Neural crest cell (in vitro differentiated cells): Measurements from ENCODE around the gene MAN2B1. TPM values are rescaled to one million over a fixed set of nuclear protein-coding genes. Genes with fewer than 3 reads are reported as not detected.

Experiments
- DNase-seq: peaks from one replicate; pipeline ENCODE4 v3.0.0; 2021; ENCODE audit warnings: low read depth, mixed read lengths, low spot score
- H3K27ac Mint-ChIP-seq: one replicate; pipeline ENCODE4 v1.8.0; 2021; ENCODE audit warnings: mild to moderate bottlenecking, mixed read lengths; ENCODE audit not compliant: unreplicated experiment
- H3K27me3 Mint-ChIP-seq: 2 replicates; pipeline ENCODE4 v1.8.0; 2021; ENCODE audit warnings: low read depth, mild to moderate bottlenecking, mixed read lengths
- H3K36me3 Mint-ChIP-seq: 2 replicates; pipeline ENCODE4 v1.8.0; 2021; ENCODE audit warnings: low read depth, mild to moderate bottlenecking, mixed read lengths
- H3K4me1 Mint-ChIP-seq: 2 replicates; pipeline ENCODE4 v1.8.0; 2021; ENCODE audit warnings: mixed read lengths
- H3K4me3 Mint-ChIP-seq: one replicate; pipeline ENCODE4 v1.8.0; 2021; ENCODE audit warnings: mild to moderate bottlenecking, mixed read lengths
- H3K9me3 Mint-ChIP-seq: 2 replicates; pipeline ENCODE4 v1.8.0; 2021; ENCODE audit warnings: mixed read lengths
- total RNA-seq: library from RNA; stranded (reverse); gene quantifications from 2 replicates; pipeline ENCODE4 v1.2.1, GENCODE V29; 2021
- TF ChIP-seq, protein P1 (sequence below): fragments of 200-600 bp; sonication (generic); conservative IDR thresholded peaks from 2 replicates; pipeline ENCODE4 v1.5.0; 2021; ENCODE audit warnings: antibody characterized with exemption, mild to moderate bottlenecking

MAN2B1 gene
- total RNA-seq, 1 donor from 2014 or later, result 103 TPM

- H3K27me3 Mint-ChIP-seq, result peaks cover 4% of the 10 kb centered on the region
- peaks cover 3% of the 10 kb centered on the region for H3K9me3 Mint-ChIP-seq
- peak; percentile 83 for DNase-seq
- TF ChIP-seq, protein P1, sequence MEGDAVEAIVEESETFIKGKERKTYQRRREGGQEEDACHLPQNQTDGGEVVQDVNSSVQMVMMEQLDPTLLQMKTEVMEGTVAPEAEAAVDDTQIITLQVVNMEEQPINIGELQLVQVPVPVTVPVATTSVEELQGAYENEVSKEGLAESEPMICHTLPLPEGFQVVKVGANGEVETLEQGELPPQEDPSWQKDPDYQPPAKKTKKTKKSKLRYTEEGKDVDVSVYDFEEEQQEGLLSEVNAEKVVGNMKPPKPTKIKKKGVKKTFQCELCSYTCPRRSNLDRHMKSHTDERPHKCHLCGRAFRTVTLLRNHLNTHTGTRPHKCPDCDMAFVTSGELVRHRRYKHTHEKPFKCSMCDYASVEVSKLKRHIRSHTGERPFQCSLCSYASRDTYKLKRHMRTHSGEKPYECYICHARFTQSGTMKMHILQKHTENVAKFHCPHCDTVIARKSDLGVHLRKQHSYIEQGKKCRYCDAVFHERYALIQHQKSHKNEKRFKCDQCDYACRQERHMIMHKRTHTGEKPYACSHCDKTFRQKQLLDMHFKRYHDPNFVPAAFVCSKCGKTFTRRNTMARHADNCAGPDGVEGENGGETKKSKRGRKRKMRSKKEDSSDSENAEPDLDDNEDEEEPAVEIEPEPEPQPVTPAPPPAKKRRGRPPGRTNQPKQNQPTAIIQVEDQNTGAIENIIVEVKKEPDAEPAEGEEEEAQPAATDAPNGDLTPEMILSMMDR, result peak; percentile 83
- peaks cover 8% of the 10 kb centered on the region for H3K36me3 Mint-ChIP-seq
- H3K27ac Mint-ChIP-seq, result no peak overlapping the region
- peaks cover 6% of the 10 kb centered on the region for H3K4me1 Mint-ChIP-seq
- H3K4me3 Mint-ChIP-seq, result peak overlapping the region; percentile 42
These were observed 26.5 kb downstream of the MAN2B1 start for GRCh38 chr19:12639901-12640613.

- H3K27me3 Mint-ChIP-seq, result peaks cover 4% of the 10 kb centered on the region
- peaks cover 3% of the 10 kb centered on the region for H3K9me3 Mint-ChIP-seq
- TF ChIP-seq, protein P1, result no peak
- H3K4me3 Mint-ChIP-seq, result no peak overlapping the region
- no peak for DNase-seq
- no peak overlapping the region for H3K27ac Mint-ChIP-seq
- H3K36me3 Mint-ChIP-seq, result peaks cover 8% of the 10 kb centered on the region
- peaks cover 6% of the 10 kb centered on the region for H3K4me1 Mint-ChIP-seq
These were observed 27.8 kb downstream of the MAN2B1 start for GRCh38 chr19:12638611-12639182.

DNA sequence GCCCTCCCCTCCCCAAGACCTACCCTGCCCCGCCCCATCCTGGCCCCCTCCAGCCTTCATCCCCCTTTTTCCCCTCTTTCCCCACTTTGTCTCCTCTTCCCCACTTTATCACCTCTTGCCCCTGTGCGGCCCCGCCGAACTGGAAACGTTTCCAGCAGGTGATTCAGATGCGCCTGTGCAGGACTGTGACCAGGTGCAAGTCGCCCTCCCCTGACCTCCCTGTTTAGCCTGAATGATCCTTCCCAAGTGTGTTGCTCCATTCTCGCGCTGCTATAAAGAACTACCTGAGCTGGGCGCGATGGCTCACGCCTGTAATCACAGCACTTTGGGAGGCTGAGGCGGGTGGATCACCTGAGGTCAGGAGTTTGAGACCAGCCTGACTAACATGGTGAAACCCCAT is 29.9 kb downstream of the MAN2B1 start:
- Mint-ChIP-seq H3K9me3 (peaks cover 3% of the 10 kb centered on the region), H3K36me3 (peaks cover 14% of the 10 kb centered on the region), H3K4me3 (no peak overlapping the region), H3K27me3 (peaks cover 4% of the 10 kb centered on the region), H3K27ac (no peak overlapping the region), H3K4me1 (peaks cover 6% of the 10 kb centered on the region)
- DNase-seq, result no peak
- TF ChIP-seq, protein P1, result no peak

- H3K27ac Mint-ChIP-seq, result no peak overlapping the region
- H3K4me1 Mint-ChIP-seq, result no peaks in the 10 kb centered on the region
- no peak overlapping the region for H3K4me3 Mint-ChIP-seq
- H3K27me3 Mint-ChIP-seq, result no peaks in the 10 kb centered on the region
- TF ChIP-seq, protein P1, result no peak
- peaks cover 13% of the 10 kb centered on the region for H3K9me3 Mint-ChIP-seq
- no peak for DNase-seq
- H3K36me3 Mint-ChIP-seq, result peaks cover 54% of the 10 kb centered on the region
These were observed 37.3 kb downstream of the MAN2B1 start for GRCh38 chr19:12629215-12629614.

- H3K4me3 Mint-ChIP-seq, result no peak overlapping the region
- peaks cover 56% of the 10 kb centered on the region for H3K36me3 Mint-ChIP-seq
- no peaks in the 10 kb centered on the region for H3K27me3 Mint-ChIP-seq
- TF ChIP-seq, protein P1, result no peak
- no peaks in the 10 kb centered on the region for H3K4me1 Mint-ChIP-seq
- peaks cover 13% of the 10 kb centered on the region for H3K9me3 Mint-ChIP-seq
- no peak for DNase-seq
- no peak overlapping the region for H3K27ac Mint-ChIP-seq
These were observed 38.2 kb downstream of the MAN2B1 start for GRCh38 chr19:12628040-12629022.
